Naive thymus-derived CD4-positive, alpha-beta T cell (primary cell): ENCODE measurements around the gene HYOU1. TPM values are rescaled to one million over a fixed set of nuclear protein-coding genes. Genes with fewer than 3 reads are reported as not detected.
A peak's percentile ranks its signal among the peaks of the same experiment; 100 is the strongest.

Experiments
- ATAC-seq: fragments of 150-1000 bp; cut with Tn5 transposase; 2 replicates; pipeline ENCODE4 v1.10.0; 2021; ENCODE audit warnings: mild to moderate bottlenecking, moderate library complexity
- CTCF ChIA-PET: fragments of 350-600 bp; sonication (Branson Sonifier 250); formaldehyde crosslinking; loops from one replicate; lab custom pipeline; 2021; ENCODE audit warnings: antibody characterized with exemption; lab: Charles Lee
- POLR2A ChIA-PET: fragments of 350-600 bp; sonication (Branson Sonifier 250); formaldehyde crosslinking; loops from one replicate; lab custom pipeline; 2021; ENCODE audit warnings: antibody characterized with exemption, inconsistent platforms; lab: Charles Lee
- DNase-seq, 9 donors: peaks; one replicate each; pipeline versions ENCODE4 v3.0.0 to v3.0.0-alpha.2; 2020 to 2022; ENCODE audit warnings: mixed read lengths in 1 of 9
- H3K27ac ChIP-seq: one replicate; pipeline ENCODE4 v1.7.0; 2013; ENCODE audit warnings: mild to moderate bottlenecking, low read depth, low read length, moderate library complexity
- H3K27me3 ChIP-seq, 2 donors: one replicate each; pipeline ENCODE4 v1.7.0; 2013; ENCODE audit warnings: low read length in 2 of 2, mild to moderate bottlenecking in 2 of 2, moderate library complexity in 2 of 2; ENCODE audit not compliant: control insufficient read depth in 2 of 2, insufficient read depth in 2 of 2
- H3K36me3 ChIP-seq, 3 experiments: 1 replicate in 2 of 3; 2 replicates in 1 of 3; pipeline ENCODE4 v1.7.0; 2013; ENCODE audit warnings: low read length in 3 of 3, mild to moderate bottlenecking in 3 of 3, moderate library complexity in 1 of 3; ENCODE audit not compliant: insufficient read depth in 3 of 3, control insufficient read depth in 2 of 3
- H3K4me1 ChIP-seq, 2 donors: one replicate each; pipeline ENCODE4 v1.7.0; 2013; ENCODE audit warnings: low read length in 2 of 2, mild to moderate bottlenecking in 2 of 2, moderate library complexity in 1 of 2; ENCODE audit not compliant: control insufficient read depth in 2 of 2, insufficient read depth in 2 of 2
- H3K4me3 ChIP-seq: 2 replicates; pipeline ENCODE4 v1.7.0; 2013; ENCODE audit warnings: mild to moderate bottlenecking, low read length
- H3K9me3 ChIP-seq, 3 experiments: 1 replicate in 2 of 3; 2 replicates in 1 of 3; pipeline ENCODE4 v1.7.0; 2013; ENCODE audit warnings: low read length in 3 of 3; ENCODE audit not compliant: control insufficient read depth in 2 of 3
- H3K27ac Mint-ChIP-seq, 9 donors: one replicate each; pipeline ENCODE4 v1.8.0; 2020 to 2022; ENCODE audit warnings: mixed read lengths in 9 of 9, mild to moderate bottlenecking in 8 of 9, moderate library complexity in 5 of 9, inconsistent platforms in 2 of 9
- H3K27me3 Mint-ChIP-seq, 5 donors: one replicate each; pipeline ENCODE4 v1.8.0; 2021 to 2022; ENCODE audit warnings: mixed read lengths in 5 of 5, mild to moderate bottlenecking in 1 of 5
- H3K36me3 Mint-ChIP-seq, 5 donors: one replicate each; pipeline ENCODE4 v1.8.0; 2020 to 2022; ENCODE audit warnings: mixed read lengths in 5 of 5, mild to moderate bottlenecking in 3 of 5, inconsistent platforms in 1 of 5
- H3K4me1 Mint-ChIP-seq, 7 donors: one replicate each; pipeline ENCODE4 v1.8.0; 2020 to 2022; ENCODE audit warnings: mixed read lengths in 7 of 7, mild to moderate bottlenecking in 3 of 7, inconsistent platforms in 1 of 7
- H3K4me3 Mint-ChIP-seq, 10 donors: one replicate each; pipeline ENCODE4 v1.8.0; 2020 to 2022; ENCODE audit warnings: mild to moderate bottlenecking in 10 of 10, mixed read lengths in 10 of 10, moderate library complexity in 6 of 10, inconsistent platforms in 2 of 10
- H3K9me3 Mint-ChIP-seq, 11 donors: one replicate each; pipeline ENCODE4 v1.8.0; 2020 to 2022; ENCODE audit warnings: mixed read lengths in 11 of 11, mild to moderate bottlenecking in 4 of 11, inconsistent platforms in 1 of 11, moderate library complexity in 1 of 11
- intact Hi-C, 2 donors: fragments of 100-400 bp; cut with micrococcal nuclease; formaldehyde crosslinking; loops; one replicate each; pipeline ENCODE4 v1.15.1; 2023
- polyA plus RNA-seq, 2 donors: library from polyadenylated mRNA; unstranded; fragments of 300-500 nt; fragmentation: Illumina TruSeq; gene quantifications; one replicate each; pipeline ENCODE4 v1.2.3, GENCODE V29; 2021
- total RNA-seq, 6 experiments: library from RNA in 5 of 6; stranded (reverse) in 5 of 6; gene quantifications; 1 replicate in 5 of 6; 2 replicates in 1 of 6; pipeline ENCODE4 v1.2.3 and lab custom pipeline; 2021 to 2026

Gene HYOU1
- total and polyA plus RNA-seq, 7 experiments from 2014 or later = 11.3 to 198 (median 89.9) TPM

DNA sequence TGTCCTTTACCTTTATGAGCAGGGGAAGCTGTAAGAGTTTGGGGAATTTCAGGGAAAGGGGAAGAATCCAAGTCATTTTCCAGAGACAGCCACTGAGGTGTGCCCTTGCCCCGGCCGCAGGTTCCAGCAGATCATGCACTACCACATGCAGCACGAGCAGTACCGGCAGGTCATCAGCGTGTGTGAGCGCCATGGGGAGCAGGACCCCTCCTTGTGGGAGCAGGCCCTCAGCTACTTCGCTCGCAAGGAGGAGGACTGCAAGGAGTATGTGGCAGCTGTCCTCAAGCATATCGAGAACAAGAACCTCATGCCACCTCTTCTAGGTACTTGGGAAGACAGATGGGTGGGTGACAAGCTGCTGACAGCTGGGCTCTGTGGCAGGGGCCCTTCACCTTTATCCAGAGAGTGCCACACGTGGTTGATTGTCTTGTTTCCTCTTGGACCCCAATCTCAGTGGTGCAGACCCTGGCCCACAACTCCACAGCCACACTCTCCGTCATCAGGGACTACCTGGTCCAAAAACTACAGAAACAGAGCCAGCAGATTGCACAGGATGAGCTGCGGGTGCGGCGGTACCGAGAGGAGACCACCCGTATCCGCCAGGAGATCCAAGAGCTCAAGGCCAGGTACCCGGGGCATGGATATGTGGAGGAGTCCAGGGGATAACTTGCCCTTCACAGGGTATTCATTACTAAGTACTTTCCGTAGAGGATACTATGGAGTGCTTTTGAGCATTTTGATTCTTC lies 21.8 kb upstream of the HYOU1 start:
- Mint-ChIP-seq H3K4me1 (peaks cover 0 to 4% (median 0%) of the 10 kb centered on the region in 7 donors), H3K9me3 (peaks cover 0 to 1% (median 0%) of the 10 kb centered on the region in 11 donors), H3K27ac (no peak overlapping the region), H3K4me3 (no peak overlapping the region), H3K27me3 (no peaks in the 10 kb centered on the region), H3K36me3 (peaks cover 3 to 42% (median 18%) of the 10 kb centered on the region in 5 donors)
- H3K27me3 ChIP-seq = no peaks in the 10 kb centered on the region
- H3K9me3 ChIP-seq = no peaks in the 10 kb centered on the region
- H3K4me3 ChIP-seq = no peak overlapping the region
- H3K4me1 ChIP-seq = no peaks in the 10 kb centered on the region
- ChIA-PET POLR2A (interaction anchor here (0.9 to 1.4 kb wide), 4 partner anchors 11 to 30 kb away, joined by 3 to 4 read pairs (median 3); partner anchors contain the start of gene VPS11), CTCF (no interaction called here)
- ATAC-seq (no peak), DNase-seq (no peak)
- intact Hi-C loops = no loop called here
- no peak overlapping the region for H3K27ac ChIP-seq
- H3K36me3 ChIP-seq = peaks cover 24 to 72% (median 24%) of the 10 kb centered on the region in 3 experiments

DNA sequence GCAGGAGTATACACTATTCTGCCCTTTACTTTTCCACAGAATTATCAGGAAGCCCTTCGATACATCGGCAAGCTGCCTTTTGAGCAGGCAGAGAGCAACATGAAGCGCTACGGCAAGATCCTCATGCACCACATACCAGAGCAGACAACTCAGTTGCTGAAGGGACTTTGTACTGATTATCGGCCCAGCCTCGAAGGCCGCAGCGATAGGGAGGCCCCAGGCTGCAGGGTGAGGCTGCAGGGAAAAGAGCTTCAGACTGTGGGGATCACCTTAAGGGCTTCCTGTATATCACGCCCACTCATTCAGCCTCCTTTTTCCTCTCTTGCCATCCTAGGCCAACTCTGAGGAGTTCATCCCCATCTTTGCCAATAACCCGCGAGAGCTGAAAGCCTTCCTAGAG lies 20.8 kb upstream of the HYOU1 start:
- intact Hi-C loops = no loop called here
- H3K9me3 ChIP-seq = no peaks in the 10 kb centered on the region
- ATAC-seq = no peak
- peaks cover 0 to 1% (median 0%) of the 10 kb centered on the region in 11 donors for H3K9me3 Mint-ChIP-seq
- peaks cover 0 to 7% (median 2%) of the 10 kb centered on the region in 7 donors for H3K4me1 Mint-ChIP-seq
- no peaks in the 10 kb centered on the region for H3K27me3 ChIP-seq
- peaks cover 34 to 83% (median 34%) of the 10 kb centered on the region in 3 experiments for H3K36me3 ChIP-seq
- CTCF ChIA-PET = no interaction called here
- H3K4me1 ChIP-seq = no peaks in the 10 kb centered on the region
- H3K4me3 Mint-ChIP-seq = no peak overlapping the region
- H3K36me3 Mint-ChIP-seq = peaks cover 7 to 49% (median 20%) of the 10 kb centered on the region in 5 donors
- no peak overlapping the region for H3K27ac ChIP-seq
- H3K4me3 ChIP-seq = no peak overlapping the region
- POLR2A ChIA-PET = interaction anchor here (0.5 to 1.4 kb wide), 4 partner anchors 10 to 412 kb away, joined by 3 to 4 read pairs (median 3); partner anchors contain the start of gene VPS11
- no peak for DNase-seq
- no peak overlapping the region for H3K27ac Mint-ChIP-seq
- H3K27me3 Mint-ChIP-seq = no peaks in the 10 kb centered on the region

DNA sequence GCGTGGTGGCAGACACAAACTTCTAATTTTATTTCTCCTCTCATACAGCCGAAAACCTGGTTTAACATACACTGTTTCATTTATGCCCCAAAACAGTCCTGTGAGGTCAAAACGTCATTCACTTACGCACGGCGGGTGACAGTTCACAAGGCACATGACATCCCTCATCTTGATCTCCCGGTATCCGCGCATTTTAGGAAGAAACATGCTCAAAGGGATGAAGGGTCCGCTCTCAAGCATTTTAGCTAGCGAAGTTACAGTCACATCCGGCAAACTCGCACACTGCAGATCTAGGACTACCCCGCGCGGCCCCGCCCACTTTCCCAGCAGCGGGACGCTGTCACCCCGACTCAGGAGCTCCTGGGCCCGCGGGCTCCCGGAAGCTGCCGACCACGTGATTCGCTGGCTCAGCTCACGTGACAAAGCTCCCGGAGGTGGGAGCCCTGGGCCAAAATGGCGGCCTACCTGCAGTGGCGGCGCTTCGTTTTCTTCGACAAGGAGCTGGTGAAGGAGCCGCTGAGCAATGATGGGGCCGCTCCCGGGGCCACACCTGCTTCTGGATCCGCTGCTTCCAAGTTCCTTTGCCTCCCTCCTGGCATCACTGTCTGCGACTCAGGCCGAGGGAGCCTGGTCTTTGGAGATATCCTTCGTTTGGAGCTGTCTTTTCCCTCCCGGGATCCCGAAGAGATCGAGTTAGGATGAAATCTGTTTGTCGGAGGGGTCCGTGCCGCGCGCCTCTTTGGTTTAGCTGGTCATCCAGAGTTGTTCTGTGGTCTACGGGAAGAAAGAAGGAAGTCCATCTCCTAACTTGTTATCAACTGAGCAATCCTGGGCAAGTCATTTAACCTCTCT lies 10.6 kb upstream of the HYOU1 start, which contains the start of gene VPS11:
Gene VPS11 (plus strand): TSS at position 448 of the 852 bp plus-strand sequence. CDS start 6 bp downstream, at position 454.
- peak; percentile 81 to 98 (median 97) for DNase-seq
- H3K4me3 Mint-ChIP-seq = peak within 1 kb of the TSS; percentile 90 to 100 (median 95)
- Histone ChIP-seq H3K27ac (peak within 1 kb of the TSS; percentile 96), H3K36me3 (peaks cover 0 to 31% (median 17%) of the 10 kb centered on the region in 3 experiments), H3K27me3 (no peaks in the 10 kb centered on the region), H3K9me3 (no peaks in the 10 kb centered on the region), H3K4me3 (peak within 1 kb of the TSS; percentile 93), H3K4me1 (peaks cover 18 to 23% of the 10 kb centered on the region in 2 donors)
- H3K36me3 Mint-ChIP-seq = peaks cover under 1 to 11% (median 5%) of the 10 kb centered on the region in 5 donors
- intact Hi-C loops = loop anchor here (1.0 to 2.0 kb wide), 14 partner anchors 10 to 256 kb away; partner anchors contain the start of genes DPAGT1 (in 2 of the 2), HINFP (in 2 of the 2), HYOU1 (in 2 of the 2) and RPS25 (in 2 of the 2)
- H3K4me1 Mint-ChIP-seq = peaks cover 26 to 59% (median 47%) of the 10 kb centered on the region in 7 donors
- ChIA-PET CTCF (interaction anchor here (0.6 to 1.5 kb wide), 11 partner anchors 11 to 256 kb away, joined by 3 to 8 read pairs (median 4); partner anchors contain the start of gene HYOU1), POLR2A (interaction anchor here (0.6 to 4.7 kb wide), 40 partner anchors 11 to 271 kb away, joined by 3 to 63 read pairs (median 4); partner anchors contain the start of genes C2CD2L, DPAGT1, HINFP and HMBS)
- H3K27me3 Mint-ChIP-seq = no peaks in the 10 kb centered on the region
- H3K27ac Mint-ChIP-seq = peak within 1 kb of the TSS; percentile 92 to 100 (median 97)
- H3K9me3 Mint-ChIP-seq = no peaks in the 10 kb centered on the region
- ATAC-seq = peak; percentile 93

DNA sequence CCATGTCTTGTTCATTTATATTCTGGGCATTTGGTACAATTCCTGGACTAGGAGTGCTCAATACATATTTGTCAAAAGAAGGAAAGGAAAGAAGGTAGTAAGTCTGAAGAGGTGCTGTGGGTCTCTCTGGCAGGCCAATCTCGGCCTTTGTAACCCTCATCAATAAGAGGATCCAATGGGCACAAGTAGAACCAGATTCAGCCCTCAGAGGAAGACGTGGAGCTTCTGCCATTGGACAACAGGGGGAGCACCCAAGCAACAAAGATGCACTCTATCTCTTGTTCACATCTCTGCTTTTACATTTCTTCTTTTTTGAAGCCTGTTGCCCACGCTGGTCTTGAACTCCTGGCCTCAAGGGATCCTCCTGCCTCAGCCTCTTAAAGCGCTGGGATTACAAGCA lies 8.4 kb upstream of the HYOU1 start:
- H3K27ac Mint-ChIP-seq = peak overlapping the region in 8 of 9 donors; percentile 36 to 100 (median 78)
- H3K9me3 ChIP-seq = no peaks in the 10 kb centered on the region
- no peaks in the 10 kb centered on the region for H3K27me3 ChIP-seq
- H3K4me1 Mint-ChIP-seq = peaks cover 24 to 52% (median 42%) of the 10 kb centered on the region in 7 donors
- POLR2A ChIA-PET = interaction anchor here (0.6 to 4.7 kb wide), 8 partner anchors 9 to 272 kb away, joined by 3 to 63 read pairs (median 3); partner anchors contain the start of genes DPAGT1 and HYOU1
- H3K9me3 Mint-ChIP-seq = no peaks in the 10 kb centered on the region
- H3K27ac ChIP-seq = peak overlapping the region; percentile 51
- CTCF ChIA-PET = no interaction called here
- peak in 7 of 9 donors; percentile 35 to 65 (median 54) for DNase-seq
- ATAC-seq = no peak
- H3K4me1 ChIP-seq = peaks cover 18 to 23% of the 10 kb centered on the region in 2 donors
- no peaks in the 10 kb centered on the region for H3K27me3 Mint-ChIP-seq
- peaks cover 0 to 8% (median 4%) of the 10 kb centered on the region in 5 donors for H3K36me3 Mint-ChIP-seq
- intact Hi-C loops = loop anchor here (1.0 kb wide), 3 partner anchors 132 to 258 kb away; no protein-coding TSS in a partner anchor
- peaks cover 0 to 10% (median 3%) of the 10 kb centered on the region in 3 experiments for H3K36me3 ChIP-seq
- no peak overlapping the region for H3K4me3 ChIP-seq
- peak overlapping the region; percentile 40 to 94 (median 59) for H3K4me3 Mint-ChIP-seq

DNA sequence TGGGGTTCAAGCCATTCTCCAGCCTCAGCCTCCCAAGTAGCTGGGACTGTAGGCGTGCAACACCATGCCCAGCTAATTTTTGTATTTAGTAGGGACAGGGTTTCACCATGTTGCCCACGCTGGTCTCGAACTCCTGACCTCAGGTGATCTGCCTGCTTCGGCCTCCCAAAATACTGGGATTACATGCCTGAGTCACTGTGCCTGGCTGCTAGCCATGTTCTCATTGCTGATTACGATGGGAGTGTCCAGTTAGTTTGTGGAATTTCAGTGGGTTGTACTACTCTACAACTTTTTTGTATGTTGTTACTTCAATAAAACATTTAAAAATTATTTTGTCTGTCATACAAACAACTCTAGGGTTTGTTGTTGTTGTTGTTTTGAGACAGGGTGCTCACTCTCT lies 5.8 kb upstream of the HYOU1 start:
- H3K27me3 Mint-ChIP-seq = no peaks in the 10 kb centered on the region
- DNase-seq = no peak
- ChIA-PET POLR2A (interaction anchor here (0.6 to 1.6 kb wide), 3 partner anchors 21 to 160 kb away, joined by 3 to 5 read pairs (median 4); no protein-coding TSS in a partner anchor), CTCF (interaction anchor here (1.0 to 1.7 kb wide), 3 partner anchors 40 to 754 kb away, joined by 3 to 4 read pairs (median 3); no protein-coding TSS in a partner anchor)
- Histone ChIP-seq H3K27me3 (no peaks in the 10 kb centered on the region), H3K36me3 (no peaks in the 10 kb centered on the region), H3K27ac (no peak overlapping the region), H3K4me1 (peaks cover 18 to 21% of the 10 kb centered on the region in 2 donors), H3K4me3 (no peak overlapping the region), H3K9me3 (no peaks in the 10 kb centered on the region)
- no peak overlapping the region for H3K4me3 Mint-ChIP-seq
- H3K4me1 Mint-ChIP-seq = peaks cover 25 to 42% (median 36%) of the 10 kb centered on the region in 7 donors
- no peak for ATAC-seq
- intact Hi-C loops = no loop called here
- peaks cover 0 to 4% (median 0%) of the 10 kb centered on the region in 5 donors for H3K36me3 Mint-ChIP-seq
- H3K27ac Mint-ChIP-seq = no peak overlapping the region
- no peaks in the 10 kb centered on the region for H3K9me3 Mint-ChIP-seq
